ENCODE results near the gene ZBTB42.

The ZBTB42 gene

DNA sequence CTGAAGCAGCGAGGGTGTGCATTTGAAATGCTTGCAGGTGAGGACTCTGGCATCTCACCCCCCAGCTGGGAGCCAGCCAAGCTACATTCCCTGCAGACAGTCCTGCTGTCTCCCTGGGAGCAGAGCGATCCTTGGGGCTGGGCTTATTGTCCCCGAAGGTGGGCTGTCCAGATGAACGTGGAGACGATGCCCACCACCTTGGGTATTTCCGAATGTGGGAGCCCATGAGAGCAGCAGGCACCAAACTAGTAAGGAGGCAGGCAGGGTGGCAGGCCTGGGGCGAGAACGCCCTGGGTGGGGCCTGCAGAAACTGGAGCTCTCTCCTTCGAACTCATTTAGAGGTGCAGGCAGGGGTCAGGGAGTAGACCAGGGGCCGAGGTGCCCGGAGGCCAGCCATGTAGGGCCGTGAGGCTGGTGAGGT, 18.5 kb downstream of the ZBTB42 start:
- TF ChIP-seq RAD21 (IDR thresholded peaks at IDR 0.05; ENCODE audit: low read depth) (no peak), EP300 (IDR thresholded peaks at IDR 0.05; ENCODE audit: borderline replicate concordance) (no peak), TAF1 (IDR thresholded peaks at IDR 0.05; ENCODE audit: low read depth) (no peak), TCF12 (IDR thresholded peaks at IDR 0.05; ENCODE audit: low read depth) (no peak), TEAD4 (IDR thresholded peaks at IDR 0.05) (no peak), FOXM1 (IDR thresholded peaks at IDR 0.05; ENCODE audit: borderline replicate concordance, low read depth) (no peak), YY1 (IDR thresholded peaks at IDR 0.05; ENCODE audit: low read depth) (no peak), CEBPB (IDR thresholded peaks at IDR 0.05) (no peak), ZBTB7A (IDR thresholded peaks at IDR 0.05; ENCODE audit: low read depth) (no peak), NFIC (IDR thresholded peaks at IDR 0.05) (no peak), EGR1 (IDR thresholded peaks at IDR 0.05) (no peak), CREB1 (IDR thresholded peaks at IDR 0.05; ENCODE audit: low read depth) (no peak)
- TF ChIP-seq, protein P1, sequence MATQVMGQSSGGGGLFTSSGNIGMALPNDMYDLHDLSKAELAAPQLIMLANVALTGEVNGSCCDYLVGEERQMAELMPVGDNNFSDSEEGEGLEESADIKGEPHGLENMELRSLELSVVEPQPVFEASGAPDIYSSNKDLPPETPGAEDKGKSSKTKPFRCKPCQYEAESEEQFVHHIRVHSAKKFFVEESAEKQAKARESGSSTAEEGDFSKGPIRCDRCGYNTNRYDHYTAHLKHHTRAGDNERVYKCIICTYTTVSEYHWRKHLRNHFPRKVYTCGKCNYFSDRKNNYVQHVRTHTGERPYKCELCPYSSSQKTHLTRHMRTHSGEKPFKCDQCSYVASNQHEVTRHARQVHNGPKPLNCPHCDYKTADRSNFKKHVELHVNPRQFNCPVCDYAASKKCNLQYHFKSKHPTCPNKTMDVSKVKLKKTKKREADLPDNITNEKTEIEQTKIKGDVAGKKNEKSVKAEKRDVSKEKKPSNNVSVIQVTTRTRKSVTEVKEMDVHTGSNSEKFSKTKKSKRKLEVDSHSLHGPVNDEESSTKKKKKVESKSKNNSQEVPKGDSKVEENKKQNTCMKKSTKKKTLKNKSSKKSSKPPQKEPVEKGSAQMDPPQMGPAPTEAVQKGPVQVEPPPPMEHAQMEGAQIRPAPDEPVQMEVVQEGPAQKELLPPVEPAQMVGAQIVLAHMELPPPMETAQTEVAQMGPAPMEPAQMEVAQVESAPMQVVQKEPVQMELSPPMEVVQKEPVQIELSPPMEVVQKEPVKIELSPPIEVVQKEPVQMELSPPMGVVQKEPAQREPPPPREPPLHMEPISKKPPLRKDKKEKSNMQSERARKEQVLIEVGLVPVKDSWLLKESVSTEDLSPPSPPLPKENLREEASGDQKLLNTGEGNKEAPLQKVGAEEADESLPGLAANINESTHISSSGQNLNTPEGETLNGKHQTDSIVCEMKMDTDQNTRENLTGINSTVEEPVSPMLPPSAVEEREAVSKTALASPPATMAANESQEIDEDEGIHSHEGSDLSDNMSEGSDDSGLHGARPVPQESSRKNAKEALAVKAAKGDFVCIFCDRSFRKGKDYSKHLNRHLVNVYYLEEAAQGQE (IDR thresholded peaks at IDR 0.05; ENCODE audit: low read depth) = no peak
- TF ChIP-seq, protein P2, sequence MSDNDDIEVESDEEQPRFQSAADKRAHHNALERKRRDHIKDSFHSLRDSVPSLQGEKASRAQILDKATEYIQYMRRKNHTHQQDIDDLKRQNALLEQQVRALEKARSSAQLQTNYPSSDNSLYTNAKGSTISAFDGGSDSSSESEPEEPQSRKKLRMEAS (IDR thresholded peaks at IDR 0.05) = no peak

DNA sequence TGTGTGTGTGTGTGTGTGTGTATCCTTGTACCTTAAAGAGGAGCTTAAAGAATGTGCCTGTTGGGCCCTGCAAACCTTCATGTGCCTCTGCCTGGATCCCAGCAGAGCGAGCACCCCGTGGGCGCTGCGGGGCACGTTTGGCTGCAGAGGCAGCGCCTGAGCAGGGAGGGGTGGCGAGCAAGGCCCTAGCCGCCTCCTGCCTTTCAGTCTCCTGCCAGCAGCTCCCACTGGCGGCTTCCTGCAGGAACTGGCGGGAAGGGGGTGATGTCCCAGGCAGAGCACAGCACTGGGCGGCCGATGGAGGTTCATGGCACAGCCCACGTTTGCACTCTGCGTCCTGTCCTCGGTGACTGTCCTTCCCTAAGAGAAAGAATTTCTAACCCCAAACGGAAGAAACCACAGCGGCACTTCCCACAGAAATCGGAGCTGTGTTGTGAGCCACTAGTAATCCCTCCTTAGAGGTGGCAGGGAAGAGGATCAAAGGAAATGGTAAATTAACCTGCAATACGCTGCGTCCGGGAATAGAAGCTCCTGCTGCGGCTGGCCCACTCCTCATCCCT, 19.8 kb downstream of the ZBTB42 start:
- TF ChIP-seq RAD21 (IDR thresholded peaks at IDR 0.05; ENCODE audit: low read depth) (peak; percentile 35; the same call in 1 of the 2 replicates), ZBTB7A (IDR thresholded peaks at IDR 0.05; ENCODE audit: low read depth) (no peak), CREB1 (IDR thresholded peaks at IDR 0.05; ENCODE audit: low read depth) (no peak), FOXM1 (IDR thresholded peaks at IDR 0.05; ENCODE audit: borderline replicate concordance, low read depth) (no peak)

DNA sequence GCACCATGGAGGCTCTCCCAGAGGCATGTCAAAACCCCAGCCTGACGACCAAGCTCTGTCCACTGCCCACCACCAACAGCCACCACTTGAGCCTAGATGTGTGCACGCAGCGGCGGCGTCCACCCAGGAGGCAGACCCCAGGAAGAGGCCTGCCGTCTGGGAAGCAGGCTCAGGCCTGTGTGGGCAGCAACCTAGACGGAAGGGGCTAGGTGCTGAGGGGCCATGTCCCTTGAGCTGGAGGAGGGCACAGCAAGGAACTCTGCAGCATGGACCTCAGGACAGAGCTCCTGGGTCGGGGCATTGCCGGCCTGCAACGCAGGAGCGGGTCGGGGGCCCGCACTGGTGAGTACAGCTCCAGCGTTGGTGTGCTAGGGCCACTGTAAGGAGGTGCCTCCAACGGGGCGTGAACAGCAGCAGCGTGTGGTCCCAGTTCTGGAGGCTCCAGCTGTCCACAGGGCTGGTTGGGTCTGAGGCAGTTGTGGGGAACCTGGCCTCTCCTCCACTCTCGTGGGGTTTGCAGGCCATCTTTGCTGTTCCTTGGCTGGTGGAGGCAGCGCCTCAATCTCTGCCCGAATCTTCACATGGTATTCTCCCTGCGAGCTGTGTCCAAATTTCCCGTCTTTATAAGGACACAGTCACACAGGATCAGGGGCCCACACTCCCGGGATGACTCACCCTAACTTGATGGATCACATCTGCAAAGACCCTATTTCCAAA, 20.5 kb downstream of the ZBTB42 start:
- TF ChIP-seq ZBTB7A (IDR thresholded peaks at IDR 0.05; ENCODE audit: low read depth) (no peak), TEAD4 (IDR thresholded peaks at IDR 0.05) (no peak), CEBPB (IDR thresholded peaks at IDR 0.05) (no peak), TAF1 (IDR thresholded peaks at IDR 0.05; ENCODE audit: low read depth) (no peak), TCF12 (IDR thresholded peaks at IDR 0.05; ENCODE audit: low read depth) (no peak), NFIC (IDR thresholded peaks at IDR 0.05) (no peak), CREB1 (IDR thresholded peaks at IDR 0.05; ENCODE audit: low read depth) (no peak), EP300 (IDR thresholded peaks at IDR 0.05; ENCODE audit: borderline replicate concordance) (no peak), RAD21 (IDR thresholded peaks at IDR 0.05; ENCODE audit: low read depth) (no peak), FOXM1 (IDR thresholded peaks at IDR 0.05; ENCODE audit: borderline replicate concordance, low read depth) (no peak), YY1 (IDR thresholded peaks at IDR 0.05; ENCODE audit: low read depth) (no peak), EGR1 (IDR thresholded peaks at IDR 0.05) (no peak)
- TF ChIP-seq, protein P1 (IDR thresholded peaks at IDR 0.05; ENCODE audit: low read depth) = no peak
- TF ChIP-seq, protein P3, sequence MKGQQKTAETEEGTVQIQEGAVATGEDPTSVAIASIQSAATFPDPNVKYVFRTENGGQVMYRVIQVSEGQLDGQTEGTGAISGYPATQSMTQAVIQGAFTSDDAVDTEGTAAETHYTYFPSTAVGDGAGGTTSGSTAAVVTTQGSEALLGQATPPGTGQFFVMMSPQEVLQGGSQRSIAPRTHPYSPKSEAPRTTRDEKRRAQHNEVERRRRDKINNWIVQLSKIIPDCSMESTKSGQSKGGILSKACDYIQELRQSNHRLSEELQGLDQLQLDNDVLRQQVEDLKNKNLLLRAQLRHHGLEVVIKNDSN (IDR thresholded peaks at IDR 0.05) = no peak
- TF ChIP-seq, protein P2 (IDR thresholded peaks at IDR 0.05) = no peak

DNA sequence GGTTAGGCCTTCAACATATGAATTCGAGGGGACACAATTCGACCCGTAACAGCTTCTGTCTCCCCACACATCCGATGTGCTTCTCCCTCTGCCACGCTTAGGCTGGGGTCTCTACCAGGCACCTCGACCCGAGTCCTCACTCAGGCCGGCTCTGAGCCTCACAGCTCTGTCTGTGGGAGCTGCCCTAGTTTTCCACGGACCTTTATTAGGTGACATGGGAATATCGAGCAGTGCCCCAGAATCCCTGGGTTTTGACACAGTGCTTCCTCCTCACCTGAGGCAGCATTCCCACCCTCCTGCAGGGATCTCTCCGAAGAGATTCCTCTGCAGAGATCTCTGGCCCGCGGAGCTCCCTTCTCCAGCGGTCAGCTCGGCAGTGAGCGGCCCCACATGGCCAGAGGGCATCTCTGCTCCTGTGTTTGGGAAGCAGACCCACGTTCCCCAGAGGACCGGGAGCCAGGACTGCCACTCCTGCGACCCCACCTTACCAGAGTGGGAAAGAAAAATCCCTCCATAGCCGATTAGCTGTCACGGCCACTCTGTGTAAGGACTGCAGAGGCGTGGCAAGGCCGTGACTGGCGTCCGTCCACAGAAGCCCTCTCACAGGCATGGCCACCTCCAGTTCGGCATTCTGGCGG, 21.2 kb downstream of the ZBTB42 start:
- TF ChIP-seq YY1 (IDR thresholded peaks at IDR 0.05; ENCODE audit: low read depth) (no peak), NFIC (IDR thresholded peaks at IDR 0.05) (no peak), EP300 (IDR thresholded peaks at IDR 0.05; ENCODE audit: borderline replicate concordance) (no peak)

DNA sequence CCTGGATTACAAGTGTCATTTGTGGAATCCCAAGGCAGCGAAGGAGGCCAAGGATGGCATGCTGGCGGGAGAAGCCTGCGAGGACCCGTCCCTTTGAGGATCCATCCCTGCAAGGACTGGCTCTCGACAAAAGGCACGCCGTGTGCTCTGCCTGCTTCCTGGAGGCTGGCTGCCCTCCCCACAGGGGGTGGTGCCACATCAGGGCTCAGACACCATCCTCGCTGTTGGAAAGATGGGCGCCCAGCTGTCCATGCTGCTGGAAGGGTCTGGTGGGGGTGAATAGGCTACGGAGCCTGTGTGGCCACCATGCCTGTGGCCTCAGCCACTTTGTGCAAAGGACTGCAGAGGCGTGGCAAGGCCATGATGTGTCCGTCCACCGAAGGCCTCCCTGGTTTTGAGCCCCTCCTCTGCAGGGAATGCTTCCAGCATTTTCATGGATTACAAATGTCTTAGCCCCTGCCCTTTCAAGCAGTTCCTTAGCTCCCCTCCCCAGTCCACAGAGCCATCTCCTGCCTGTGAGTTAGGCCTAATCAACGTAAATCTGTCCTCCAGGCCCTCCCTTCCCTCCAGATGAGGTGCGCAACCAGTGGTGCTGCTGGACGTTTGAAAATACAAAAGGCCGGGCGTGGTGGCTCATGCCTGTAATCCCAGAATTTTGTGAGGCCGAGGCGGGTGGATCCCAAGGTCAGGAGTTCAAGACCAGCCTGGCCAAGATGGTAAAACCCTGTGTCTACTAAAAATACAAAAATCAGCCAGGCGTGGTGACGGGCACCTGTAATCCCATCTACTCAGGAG, 22.1 kb downstream of the ZBTB42 start:
- TF ChIP-seq YY1 (IDR thresholded peaks at IDR 0.05; ENCODE audit: low read depth) (no peak), CEBPB (IDR thresholded peaks at IDR 0.05) (no peak), FOXM1 (IDR thresholded peaks at IDR 0.05; ENCODE audit: borderline replicate concordance, low read depth) (no peak)
- TF ChIP-seq, protein P3 (IDR thresholded peaks at IDR 0.05) = no peak

Measured in Ishikawa (cell line).